Psoas muscle (tissue), 8 donors: ENCODE data around the gene EP300. TPM values are rescaled to one million over a fixed set of nuclear protein-coding genes. Genes with fewer than 3 reads are reported as not detected.

ENCODE experiments used
- ATAC-seq, 4 donors: fragments of 200-7000 bp; cut with Tn5 transposase; one replicate each; pipeline ENCODE4 v1.9.1; 2020; ENCODE audit warnings: moderate library complexity in 3 of 4, mild to moderate bottlenecking in 2 of 4
- DNase-seq, 2 donors: peaks; one replicate each; pipeline ENCODE4 v3.0.0-alpha.2; 2020
- H3K27ac ChIP-seq: fragments of 200-600 bp; one replicate; pipeline ENCODE4 v1.8.0; 2022
- H3K27me3 ChIP-seq, 3 donors: fragments of 200-600 bp in 1 of 3; one replicate each; pipeline versions ENCODE4 v1.6.1 to v1.8.0; 2013 to 2022; ENCODE audit warnings: low read length in 2 of 3, mild to moderate bottlenecking in 2 of 3, moderate library complexity in 1 of 3; ENCODE audit not compliant: insufficient read depth in 3 of 3
- H3K36me3 ChIP-seq, 2 donors: fragments of 200-600 bp in 1 of 2; one replicate each; pipeline versions ENCODE4 v1.6.1 to v1.8.0; 2013 to 2022; ENCODE audit warnings: low read depth in 1 of 2, mild to moderate bottlenecking in 1 of 2, moderate library complexity in 1 of 2; ENCODE audit not compliant: insufficient read depth in 1 of 2
- H3K4me1 ChIP-seq: fragments of 200-600 bp; one replicate; pipeline ENCODE4 v1.8.0; 2022
- H3K4me3 ChIP-seq: fragments of 200-600 bp; one replicate; pipeline ENCODE4 v1.8.0; 2022; ENCODE audit warnings: mild to moderate bottlenecking
- H3K9me3 ChIP-seq: fragments of 200-600 bp; one replicate; pipeline ENCODE4 v1.8.0; 2022
- CTCF ChIP-seq: fragments of 200-600 bp; IDR thresholded peaks from one replicate; pipeline ENCODE4 v1.8.0; 2022; ENCODE audit warnings: antibody characterized with exemption
- WGBS, 3 donors: extraction: QIAGEN DNeasy Blood & Tissue Kit; methylation state at CpG; one replicate each; pipeline versions ENCODE4 v1.1.6 to v1.1.7; 2013; 5-methylcytosine and 5-hydroxymethylcytosine counted together
- intact Hi-C, 2 donors: fragments of 100-400 bp; cut with DNase I; formaldehyde crosslinking; loops; one replicate each; pipeline versions ENCODE4 v1.11.0 to v1.14.2; 2022
- polyA plus RNA-seq, 3 donors: library from polyadenylated mRNA; stranded (reverse); fragments of 200-250 nt; gene quantifications; one replicate each; pipeline ENCODE4 v1.2.3, GENCODE V29; 2013
- total RNA-seq, 4 donors: library from RNA; stranded (reverse); fragmentation: NEBNext Ultra II Directional in 2 of 4; extraction: Animal tissue kit (Norgen Biotek cat#: 25700) in 2 of 4; gene quantifications; one replicate each; pipeline versions ENCODE4 v1.2.1 to v1.2.4, GENCODE V29; 2021 to 2023
- donor health status: healthy with polysubstance abuse.
- donor health status: DM: no; HTN: no; CAD: no; lungs with moderate emphysema.
- donor health status: Bipolar disorder and iron deficiency.
- donor health status: healthy.
- donor health status: DM: yes; HTN: yes; CAD: no.
- donor health status: DM: no; HTN: no; CAD: no.
- donor health status: DM: no; HTN: no; CAD: no.
- donor health status: DM: yes; HTN: yes; CAD: no.

EP300 gene
- total and polyA plus RNA-seq, 7 donors, result 6.2 to 40.7 (median 31.0) TPM

DNA sequence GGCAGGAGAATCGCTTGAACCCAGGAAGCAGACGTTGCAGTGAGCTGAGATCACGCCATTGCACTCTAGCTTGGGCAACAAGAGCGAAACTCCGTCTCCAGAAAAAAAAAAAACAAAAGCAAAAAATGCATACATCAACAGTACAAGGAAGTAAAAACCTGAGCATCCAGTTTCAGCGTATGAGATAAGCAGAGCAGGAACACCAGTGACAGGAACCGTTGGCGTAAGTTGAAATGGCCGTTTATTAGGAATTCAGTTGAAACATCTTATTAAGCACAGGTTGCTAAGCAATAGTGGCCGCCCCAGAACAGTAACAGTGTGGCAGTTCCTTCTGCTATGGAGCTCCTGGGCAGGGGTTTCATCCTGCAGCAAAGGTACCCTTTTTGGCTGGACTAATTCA is 108.7 kb downstream of the EP300 start:
- H3K4me3 ChIP-seq, result no peak overlapping the region
- WGBS, 3 donors, result 73 to 78% (median 76%) methylated on average over 10 of the region's 10 CpGs
- no peak for TF ChIP-seq CTCF

GRCh38 chr22:41203118-41203517 is 110.7 kb downstream of the EP300 start:
- no peak overlapping the region for H3K27ac ChIP-seq
- no peaks in the 10 kb centered on the region for H3K9me3 ChIP-seq
- DNase-seq, result no peak
- H3K4me1 ChIP-seq, result peaks cover 13% of the 10 kb centered on the region
- intact Hi-C loops, result no loop called here
- H3K4me3 ChIP-seq, result no peak overlapping the region
- ATAC-seq, result no peak
- no peaks in the 10 kb centered on the region for H3K36me3 ChIP-seq
- H3K27me3 ChIP-seq, result no peaks in the 10 kb centered on the region
- 85 to 98% (median 88%) methylated on average over 2 of the region's 2 CpGs for whole genome bisulfite sequencing, 3 donors
- TF ChIP-seq CTCF, result no peak

More for the DNA sequence above, 108.7 kb downstream of the EP300 start:
- peak in 1 of 2 donors; percentile 9 for DNase-seq
- H3K9me3 ChIP-seq, result no peaks in the 10 kb centered on the region
- no peak overlapping the region for H3K27ac ChIP-seq
- no peaks in the 10 kb centered on the region for H3K27me3 ChIP-seq
- H3K4me1 ChIP-seq, result peaks cover 17% of the 10 kb centered on the region
- no peak for ATAC-seq
- intact Hi-C loops, result no loop called here
- no peaks in the 10 kb centered on the region for H3K36me3 ChIP-seq

GRCh38 chr22:41204066-41204465 is 111.7 kb downstream of the EP300 start:
- TF ChIP-seq CTCF, result no peak
- Histone ChIP-seq H3K36me3 (peaks cover 0 to 4% of the 10 kb centered on the region in 2 donors), H3K27ac (no peak overlapping the region), H3K27me3 (no peaks in the 10 kb centered on the region), H3K4me1 (peaks cover 7% of the 10 kb centered on the region), H3K4me3 (no peak overlapping the region), H3K9me3 (no peaks in the 10 kb centered on the region)
- ATAC-seq (no peak), DNase-seq (no peak)
- intact Hi-C loops, result no loop called here
- WGBS, 3 donors, result 60 to 63% (median 61%) methylated on average over 6 of the region's 6 CpGs

GRCh38 chr22:41204992-41205900 is 112.9 kb downstream of the EP300 start, which contains the start of gene L3MBTL2:
Gene L3MBTL2 (plus strand): TSS chr22:41205312. CDS start chr22:41205363, 51 bp downstream.
- Histone ChIP-seq H3K9me3 (no peaks in the 10 kb centered on the region), H3K36me3 (peaks cover 0 to 16% of the 10 kb centered on the region in 2 donors), H3K4me3 (peak within 1 kb of the TSS; percentile 95), H3K4me1 (peaks cover 7% of the 10 kb centered on the region), H3K27me3 (no peaks in the 10 kb centered on the region), H3K27ac (peak within 1 kb of the TSS; percentile 94)
- no peak for TF ChIP-seq CTCF
- DNase-seq (peak; percentile 99), ATAC-seq (peak; percentile 100)
- 2% methylated on average over 44 to 47 of the region's 47 CpGs for WGBS, 3 donors
- intact Hi-C loops, result no loop called here
